OCI-LY7 (cell line): ENCODE data around the gene STAT5B.

Experiments
- EZH2phosphoT487 ChIP-seq: fragments of 200-600 bp; sonication (generic); IDR thresholded peaks from 2 replicates; pipeline ENCODE4 v1.6.1; 2018; ENCODE audit warnings: low read depth, borderline replicate concordance, mild to moderate bottlenecking, mixed run types, antibody characterized with exemption, low read length, moderate library complexity, mixed read lengths
- TF ChIP-seq, protein P1 (sequence below): fragments of 200-600 bp; sonication (generic); conservative IDR thresholded peaks from 2 replicates; pipeline ENCODE4 v1.5.1; 2014; ENCODE audit warnings: mild to moderate bottlenecking, antibody characterized with exemption, low read length, moderate library complexity, mixed read lengths

DNA sequence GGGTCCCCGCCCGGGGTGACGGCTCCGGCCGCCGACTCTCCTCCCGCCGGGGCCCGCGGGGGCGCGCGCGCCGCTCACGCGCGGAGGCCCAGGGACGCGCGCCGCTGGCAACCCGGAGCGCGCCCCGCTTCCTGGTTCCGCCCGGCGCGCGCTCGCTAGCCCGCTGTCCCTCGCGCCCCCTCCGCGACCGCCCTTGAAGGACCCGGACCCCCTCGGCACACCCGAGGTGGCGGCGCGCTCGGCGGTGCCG, at the start of gene STAT5B:
- TF ChIP-seq, protein P1, sequence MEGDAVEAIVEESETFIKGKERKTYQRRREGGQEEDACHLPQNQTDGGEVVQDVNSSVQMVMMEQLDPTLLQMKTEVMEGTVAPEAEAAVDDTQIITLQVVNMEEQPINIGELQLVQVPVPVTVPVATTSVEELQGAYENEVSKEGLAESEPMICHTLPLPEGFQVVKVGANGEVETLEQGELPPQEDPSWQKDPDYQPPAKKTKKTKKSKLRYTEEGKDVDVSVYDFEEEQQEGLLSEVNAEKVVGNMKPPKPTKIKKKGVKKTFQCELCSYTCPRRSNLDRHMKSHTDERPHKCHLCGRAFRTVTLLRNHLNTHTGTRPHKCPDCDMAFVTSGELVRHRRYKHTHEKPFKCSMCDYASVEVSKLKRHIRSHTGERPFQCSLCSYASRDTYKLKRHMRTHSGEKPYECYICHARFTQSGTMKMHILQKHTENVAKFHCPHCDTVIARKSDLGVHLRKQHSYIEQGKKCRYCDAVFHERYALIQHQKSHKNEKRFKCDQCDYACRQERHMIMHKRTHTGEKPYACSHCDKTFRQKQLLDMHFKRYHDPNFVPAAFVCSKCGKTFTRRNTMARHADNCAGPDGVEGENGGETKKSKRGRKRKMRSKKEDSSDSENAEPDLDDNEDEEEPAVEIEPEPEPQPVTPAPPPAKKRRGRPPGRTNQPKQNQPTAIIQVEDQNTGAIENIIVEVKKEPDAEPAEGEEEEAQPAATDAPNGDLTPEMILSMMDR, result no peak
- no peak for TF ChIP-seq EZH2phosphoT487
